Upper lobe of left lung (tissue), 4 donors: ENCODE data around the gene SERINC2.

Source experiments
- CTCF ChIP-seq, 6 experiments: fragments of 450-650 bp in 4 of 6; fragments of 200-600 bp in 2 of 6; sonication (generic) in 2 of 6; IDR thresholded peaks; one replicate each; pipeline ENCODE4 v1.5.1; 2016 to 2019; ENCODE audit warnings: antibody characterized with exemption in 6 of 6
- POLR2AphosphoS5 ChIP-seq, 2 donors: sonication (generic); formaldehyde crosslinking; IDR thresholded peaks; one replicate each; pipeline ENCODE4 v1.5.1; 2017; ENCODE audit warnings: antibody characterized with exemption in 2 of 2

DNA sequence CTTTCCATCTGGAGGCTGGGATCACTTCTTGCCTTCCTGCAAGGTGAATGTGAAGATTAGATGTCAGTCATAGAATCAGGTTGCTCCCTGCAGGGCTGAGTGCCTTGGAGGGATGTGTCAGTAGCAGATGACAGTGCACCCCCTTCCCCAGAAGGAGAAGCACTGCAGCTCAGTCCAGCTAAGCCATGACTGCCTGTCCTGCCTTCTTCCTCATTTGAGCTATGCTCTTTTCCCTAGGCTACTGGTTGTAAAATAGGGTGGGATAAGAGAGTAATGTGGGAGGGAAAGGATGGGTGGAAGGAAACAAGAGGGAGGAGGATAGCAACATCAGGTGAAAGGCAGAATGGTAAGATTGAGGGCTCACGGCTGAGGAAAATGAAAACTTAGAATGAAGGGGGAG, 29.0 kb upstream of the SERINC2 start:
- TF ChIP-seq CTCF (IDR thresholded peaks at IDR 0.05) (no peak), POLR2AphosphoS5 (IDR thresholded peaks at IDR 0.05) (no peak)
